ENCODE results near the gene C1orf105. TPM values are rescaled to one million over a fixed set of nuclear protein-coding genes. Genes with fewer than 3 reads are reported as not detected.
A peak's percentile ranks its signal among the peaks of the same experiment; 100 is the strongest.

Gene C1orf105
- total RNA-seq, 1 donor from 2014 or later: not detected

DNA sequence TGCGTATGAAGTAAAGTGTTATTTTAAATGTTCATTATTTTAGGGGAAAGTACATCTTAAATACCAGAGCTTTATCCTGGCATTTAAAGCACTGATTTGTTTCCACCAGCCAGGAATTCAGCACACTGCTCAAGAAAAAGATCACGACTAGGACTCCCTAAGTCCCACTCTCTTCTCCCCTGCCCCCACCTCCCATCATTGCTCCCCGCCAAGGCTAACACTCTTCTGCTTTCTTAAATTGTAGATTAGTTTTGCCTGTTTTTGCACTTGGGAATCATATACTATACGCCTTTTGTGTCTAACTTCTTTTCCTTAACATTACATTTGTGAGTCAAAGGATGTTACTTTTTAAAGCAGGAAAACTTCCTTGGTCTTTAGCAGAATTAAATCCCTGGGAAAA lies 37.5 kb upstream of the C1orf105 start:
- no peaks in the 10 kb centered on the region for H3K9me3 Mint-ChIP-seq
- peak overlapping the region; percentile 83 for H3K27ac Mint-ChIP-seq
- Histone ChIP-seq H3K36me3 (no peaks in the 10 kb centered on the region), H3K4me2 (peak overlapping the region; percentile 9), H3K27me3 (no peaks in the 10 kb centered on the region), H3K4me3 (no peak overlapping the region), H2AFZ (replicated peaks) (peak overlapping the region; percentile 30), H4K20me1 (ENCODE audit: low read depth) (no peaks in the 10 kb centered on the region), H3K9ac (no peak overlapping the region), H3K27ac (no peak overlapping the region), H3K4me1 (peaks cover 7% of the 10 kb centered on the region), H3K9me3 (ENCODE audit: low read depth) (no peaks in the 10 kb centered on the region), H3F3A (ENCODE audit: low read depth) (no peaks in the 10 kb centered on the region), H3K79me2 (ENCODE audit: low read depth) (no peaks in the 10 kb centered on the region)
- TF ChIP-seq EZH2 (IDR thresholded peaks at IDR 0.05): no peak
- no peak for TF ChIP-seq EZH2phosphoT487 (IDR thresholded peaks at IDR 0.05)
- H3K4me3 Mint-ChIP-seq: no peak overlapping the region
- H3K4me1 Mint-ChIP-seq: peaks cover 31% of the 10 kb centered on the region
- peaks cover 5% of the 10 kb centered on the region for H3K27me3 Mint-ChIP-seq (ENCODE audit: insufficient read depth, low read depth)
- H3K36me3 Mint-ChIP-seq: no peaks in the 10 kb centered on the region
- DNase-seq (ENCODE audit: low spot score): no peak

- peak overlapping the region; percentile 30 for H2AFZ ChIP-seq (replicated peaks)
Measured at GRCh38 chr1:172383536-172383935, 36.9 kb upstream of the C1orf105 start.

DNA sequence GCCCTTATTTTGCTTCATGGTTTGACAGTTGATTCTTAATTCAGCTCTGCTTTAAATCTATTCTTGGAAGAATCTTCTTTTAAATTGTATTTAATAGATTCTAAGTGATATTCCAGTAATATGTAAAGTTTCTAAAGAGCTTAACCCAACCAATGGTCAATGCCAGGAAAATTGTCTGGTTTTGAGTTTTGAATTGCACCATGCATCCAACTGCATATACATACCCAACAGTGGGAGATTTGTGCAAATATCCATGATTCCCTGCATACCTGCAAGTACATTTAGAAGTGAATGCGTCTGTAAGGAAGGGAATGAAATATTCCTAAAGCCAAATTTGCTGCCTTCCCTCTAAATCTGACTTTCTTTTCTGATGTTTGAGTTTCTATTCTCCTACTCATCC lies 35.8 kb upstream of the C1orf105 start:
- no peak overlapping the region for H3K27ac ChIP-seq
- no peak overlapping the region for H3K27ac Mint-ChIP-seq
- peaks cover 5% of the 10 kb centered on the region for H3K27me3 Mint-ChIP-seq (ENCODE audit: insufficient read depth, low read depth)
- no peak overlapping the region for H3K4me3 ChIP-seq
- TF ChIP-seq EZH2phosphoT487 (IDR thresholded peaks at IDR 0.05): no peak
- TF ChIP-seq, protein P1, sequence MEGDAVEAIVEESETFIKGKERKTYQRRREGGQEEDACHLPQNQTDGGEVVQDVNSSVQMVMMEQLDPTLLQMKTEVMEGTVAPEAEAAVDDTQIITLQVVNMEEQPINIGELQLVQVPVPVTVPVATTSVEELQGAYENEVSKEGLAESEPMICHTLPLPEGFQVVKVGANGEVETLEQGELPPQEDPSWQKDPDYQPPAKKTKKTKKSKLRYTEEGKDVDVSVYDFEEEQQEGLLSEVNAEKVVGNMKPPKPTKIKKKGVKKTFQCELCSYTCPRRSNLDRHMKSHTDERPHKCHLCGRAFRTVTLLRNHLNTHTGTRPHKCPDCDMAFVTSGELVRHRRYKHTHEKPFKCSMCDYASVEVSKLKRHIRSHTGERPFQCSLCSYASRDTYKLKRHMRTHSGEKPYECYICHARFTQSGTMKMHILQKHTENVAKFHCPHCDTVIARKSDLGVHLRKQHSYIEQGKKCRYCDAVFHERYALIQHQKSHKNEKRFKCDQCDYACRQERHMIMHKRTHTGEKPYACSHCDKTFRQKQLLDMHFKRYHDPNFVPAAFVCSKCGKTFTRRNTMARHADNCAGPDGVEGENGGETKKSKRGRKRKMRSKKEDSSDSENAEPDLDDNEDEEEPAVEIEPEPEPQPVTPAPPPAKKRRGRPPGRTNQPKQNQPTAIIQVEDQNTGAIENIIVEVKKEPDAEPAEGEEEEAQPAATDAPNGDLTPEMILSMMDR (IDR thresholded peaks at IDR 0.05): no peak
- no peak for TF ChIP-seq EZH2 (IDR thresholded peaks at IDR 0.05)
- DNase-seq (ENCODE audit: low spot score): no peak
- H3K4me3 Mint-ChIP-seq: no peak overlapping the region
- peaks cover 33% of the 10 kb centered on the region for H3K4me1 Mint-ChIP-seq
- H3K9me3 Mint-ChIP-seq: no peaks in the 10 kb centered on the region
- H3K9ac ChIP-seq: no peak overlapping the region
- H3F3A ChIP-seq (ENCODE audit: low read depth): no peaks in the 10 kb centered on the region
- H3K4me1 ChIP-seq: peaks cover 7% of the 10 kb centered on the region
- no peak overlapping the region for H2AFZ ChIP-seq (replicated peaks)
- no peaks in the 10 kb centered on the region for H3K27me3 ChIP-seq
- H3K36me3 Mint-ChIP-seq: no peaks in the 10 kb centered on the region
- H3K79me2 ChIP-seq (ENCODE audit: low read depth): no peaks in the 10 kb centered on the region
- H3K9me3 ChIP-seq (ENCODE audit: low read depth): no peaks in the 10 kb centered on the region
- H3K4me2 ChIP-seq: no peak overlapping the region
- H4K20me1 ChIP-seq (ENCODE audit: low read depth): no peaks in the 10 kb centered on the region
- no peaks in the 10 kb centered on the region for H3K36me3 ChIP-seq

More at GRCh38 chr1:172383536-172383935, 36.9 kb upstream of the C1orf105 start:
- H3K27ac Mint-ChIP-seq: peak overlapping the region; percentile 83
- H3K36me3 ChIP-seq: no peaks in the 10 kb centered on the region
- H3F3A ChIP-seq (ENCODE audit: low read depth): no peaks in the 10 kb centered on the region
- H3K79me2 ChIP-seq (ENCODE audit: low read depth): no peaks in the 10 kb centered on the region
- peaks cover 7% of the 10 kb centered on the region for H3K4me1 ChIP-seq
- DNase-seq (ENCODE audit: low spot score): no peak
- H3K4me3 ChIP-seq: no peak overlapping the region
- H3K9ac ChIP-seq: no peak overlapping the region
- H3K27me3 ChIP-seq: no peaks in the 10 kb centered on the region
- H3K36me3 Mint-ChIP-seq: no peaks in the 10 kb centered on the region
- peak overlapping the region; percentile 9 for H3K4me2 ChIP-seq
- H3K9me3 ChIP-seq (ENCODE audit: low read depth): no peaks in the 10 kb centered on the region
- H4K20me1 ChIP-seq (ENCODE audit: low read depth): no peaks in the 10 kb centered on the region
- peaks cover 31% of the 10 kb centered on the region for H3K4me1 Mint-ChIP-seq
- no peak overlapping the region for H3K4me3 Mint-ChIP-seq
- H3K27me3 Mint-ChIP-seq (ENCODE audit: insufficient read depth, low read depth): peaks cover 5% of the 10 kb centered on the region
- no peaks in the 10 kb centered on the region for H3K9me3 Mint-ChIP-seq
- TF ChIP-seq, protein P1 (IDR thresholded peaks at IDR 0.05): no peak
- TF ChIP-seq EZH2phosphoT487 (IDR thresholded peaks at IDR 0.05) (no peak), EZH2 (IDR thresholded peaks at IDR 0.05) (no peak)
- H3K27ac ChIP-seq: no peak overlapping the region

GRCh38 chr1:172386046-172386445 lies 34.4 kb upstream of the C1orf105 start:
- H3K27ac ChIP-seq: no peak overlapping the region
- TF ChIP-seq EZH2phosphoT487 (IDR thresholded peaks at IDR 0.05) (no peak), EZH2 (IDR thresholded peaks at IDR 0.05) (no peak)
- TF ChIP-seq, protein P1 (IDR thresholded peaks at IDR 0.05): no peak
- H3F3A ChIP-seq (ENCODE audit: low read depth): no peaks in the 10 kb centered on the region
- Mint-ChIP-seq H3K36me3 (no peaks in the 10 kb centered on the region), H3K4me3 (no peak overlapping the region), H3K27me3 (ENCODE audit: insufficient read depth, low read depth) (peaks cover 5% of the 10 kb centered on the region), H3K4me1 (peaks cover 43% of the 10 kb centered on the region), H3K27ac (no peak overlapping the region), H3K9me3 (no peaks in the 10 kb centered on the region)
- no peaks in the 10 kb centered on the region for H3K9me3 ChIP-seq (ENCODE audit: low read depth)
- H3K36me3 ChIP-seq: no peaks in the 10 kb centered on the region
- no peaks in the 10 kb centered on the region for H3K27me3 ChIP-seq
- H3K4me2 ChIP-seq: no peak overlapping the region
- H3K4me1 ChIP-seq: peaks cover 11% of the 10 kb centered on the region
- no peak overlapping the region for H2AFZ ChIP-seq (replicated peaks)
- DNase-seq (ENCODE audit: low spot score): no peak
- no peaks in the 10 kb centered on the region for H3K79me2 ChIP-seq (ENCODE audit: low read depth)
- no peaks in the 10 kb centered on the region for H4K20me1 ChIP-seq (ENCODE audit: low read depth)
- H3K4me3 ChIP-seq: no peak overlapping the region
- no peak overlapping the region for H3K9ac ChIP-seq

All from neural progenitor cell (in vitro differentiated cells).